ENCODE data around the gene CCL17. TPM values are rescaled to one million over a fixed set of nuclear protein-coding genes. Genes with fewer than 3 reads are reported as not detected.

CCL17 gene
- total RNA-seq, 2 donors from 2014 or later: not detected

GRCh38 chr16:57423152-57423551, 18.6 kb downstream of the CCL17 start:
- no peaks in the 10 kb centered on the region for H3K36me3 ChIP-seq
- TF ChIP-seq POLR2A (IDR thresholded peaks at IDR 0.05) (no peak), POLR2AphosphoS5 (IDR thresholded peaks at IDR 0.05) (no peak), CTCF (IDR thresholded peaks at IDR 0.05) (no peak)
- H3K4me1 ChIP-seq (replicated peaks): no peaks in the 10 kb centered on the region
- WGBS: 80% methylated on average over 2 of the region's 2 CpGs
- no peak for DNase-seq (ENCODE audit: low spot score)
- H3K27me3 ChIP-seq (replicated peaks; ENCODE audit: insufficient read depth): no peaks in the 10 kb centered on the region
- intact Hi-C loops (cut with DNase I): no loop called here
- no peak overlapping the region for H3K4me3 ChIP-seq
- no peaks in the 10 kb centered on the region for H3K9me3 ChIP-seq
- no peak overlapping the region for H3K27ac ChIP-seq

GRCh38 chr16:57424583-57424982, 20.0 kb downstream of the CCL17 start:
- H3K27ac ChIP-seq: no peak overlapping the region
- H3K27me3 ChIP-seq (replicated peaks; ENCODE audit: insufficient read depth): no peaks in the 10 kb centered on the region
- TF ChIP-seq POLR2A (IDR thresholded peaks at IDR 0.05): no peak
- no peak for TF ChIP-seq POLR2AphosphoS5 (IDR thresholded peaks at IDR 0.05)
- no peak for TF ChIP-seq CTCF (IDR thresholded peaks at IDR 0.05)
- no peaks in the 10 kb centered on the region for H3K4me1 ChIP-seq (replicated peaks)
- no peaks in the 10 kb centered on the region for H3K9me3 ChIP-seq
- no peak for DNase-seq (ENCODE audit: low spot score)
- 81% methylated on average over 3 of the region's 3 CpGs for WGBS
- H3K36me3 ChIP-seq: no peaks in the 10 kb centered on the region
- no peak overlapping the region for H3K4me3 ChIP-seq
- intact Hi-C loops (cut with DNase I): no loop called here

GRCh38 chr16:57426356-57426755, 21.8 kb downstream of the CCL17 start:
- intact Hi-C loops (cut with DNase I): no loop called here
- Histone ChIP-seq H3K27me3 (replicated peaks; ENCODE audit: insufficient read depth) (no peaks in the 10 kb centered on the region), H3K4me3 (no peak overlapping the region), H3K36me3 (peaks cover 0 to 3% of the 10 kb centered on the region in 2 donors), H3K27ac (no peak overlapping the region), H3K4me1 (replicated peaks) (no peaks in the 10 kb centered on the region), H3K9me3 (no peaks in the 10 kb centered on the region)
- DNase-seq (ENCODE audit: low spot score): no peak
- 77% methylated on average over 7 of the region's 7 CpGs for WGBS
- TF ChIP-seq POLR2AphosphoS5 (IDR thresholded peaks at IDR 0.05) (no peak), CTCF (IDR thresholded peaks at IDR 0.05) (no peak), POLR2A (IDR thresholded peaks at IDR 0.05) (no peak)

GRCh38 chr16:57427307-57427706, 22.7 kb downstream of the CCL17 start:
- H3K4me3 ChIP-seq: no peak overlapping the region
- intact Hi-C loops (cut with DNase I): no loop called here
- H3K27me3 ChIP-seq (replicated peaks; ENCODE audit: insufficient read depth): no peaks in the 10 kb centered on the region
- TF ChIP-seq CTCF (IDR thresholded peaks at IDR 0.05) (no peak), POLR2AphosphoS5 (IDR thresholded peaks at IDR 0.05) (no peak)
- 77% methylated on average over 8 of the region's 8 CpGs for whole genome bisulfite sequencing
- peaks cover 3 to 5% of the 10 kb centered on the region in 2 donors for H3K36me3 ChIP-seq
- no peak overlapping the region for H3K27ac ChIP-seq
- H3K4me1 ChIP-seq (replicated peaks): no peaks in the 10 kb centered on the region
- no peaks in the 10 kb centered on the region for H3K9me3 ChIP-seq
- DNase-seq (ENCODE audit: low spot score): no peak

GRCh38 chr16:57427824-57428223, 23.3 kb downstream of the CCL17 start:
- Histone ChIP-seq H3K36me3 (peaks cover 3 to 10% of the 10 kb centered on the region in 2 donors), H3K4me3 (no peak overlapping the region), H3K4me1 (replicated peaks) (no peaks in the 10 kb centered on the region), H3K27ac (no peak overlapping the region), H3K27me3 (replicated peaks; ENCODE audit: insufficient read depth) (no peaks in the 10 kb centered on the region), H3K9me3 (no peaks in the 10 kb centered on the region)
- DNase-seq (ENCODE audit: low spot score): no peak
- intact Hi-C loops (cut with DNase I): no loop called here
- TF ChIP-seq CTCF (IDR thresholded peaks at IDR 0.05): no peak
- TF ChIP-seq POLR2A (IDR thresholded peaks at IDR 0.05): no peak
- no peak for TF ChIP-seq POLR2AphosphoS5 (IDR thresholded peaks at IDR 0.05)

Measured in prostate gland (tissue), 2 donors.